ENCODE data around the gene CDC40. TPM values are rescaled to one million over a fixed set of nuclear protein-coding genes. Genes with fewer than 3 reads are reported as not detected.
A peak's percentile ranks its signal among the peaks of the same experiment; 100 is the strongest.
"Not testable (repeated sequence)": the region's sequence is repeated elsewhere in the genome, so short reads cannot be mapped to it uniquely, and the experiment has no call there.

The CDC40 gene
- total RNA-seq, 1 experiment from 2014 or later: 39.5 TPM

GRCh38 chr6:110239526-110240274, 59.5 kb downstream of the CDC40 start:
- Histone ChIP-seq H3K27ac (ENCODE audit: low read length) (no peak overlapping the region), H3K79me2 (ENCODE audit: low read length) (no peaks in the 10 kb centered on the region)

GRCh38 chr6:110244621-110245020, 64.4 kb downstream of the CDC40 start:
- H3K9me3 ChIP-seq (ENCODE audit: low read length); DNase-seq; H3K9ac ChIP-seq (ENCODE audit: low read length); H3K36me3 ChIP-seq (ENCODE audit: insufficient read depth, low read length); H3K9me2 ChIP-seq (replicated peaks; ENCODE audit: insufficient read depth, low read length); H3K4me1 ChIP-seq (ENCODE audit: low read length); H3K27me3 ChIP-seq (ENCODE audit: low read length); H3K4me2 ChIP-seq (ENCODE audit: low read depth, low read length, poor library complexity, severe bottlenecking); H2AFZ ChIP-seq (ENCODE audit: low read length); H3K27ac ChIP-seq (ENCODE audit: low read length); H4K20me1 ChIP-seq (ENCODE audit: insufficient read depth, low read depth, low read length); H3K4me3 ChIP-seq (ENCODE audit: low read length); H3K79me2 ChIP-seq (ENCODE audit: low read length): not testable (repeated sequence)

More at GRCh38 chr6:110239526-110240274, 59.5 kb downstream of the CDC40 start:
- H3K4me1 ChIP-seq (ENCODE audit: low read length): no peaks in the 10 kb centered on the region
- H3K9me2 ChIP-seq (replicated peaks; ENCODE audit: insufficient read depth, low read length): no peaks in the 10 kb centered on the region
- H4K20me1 ChIP-seq (ENCODE audit: insufficient read depth, low read depth, low read length): no peaks in the 10 kb centered on the region
- no peaks in the 10 kb centered on the region for H3K27me3 ChIP-seq (ENCODE audit: low read length)
- H3K4me3 ChIP-seq (ENCODE audit: low read length): no peak overlapping the region
- H3K4me2 ChIP-seq (ENCODE audit: low read depth, low read length, poor library complexity, severe bottlenecking): no peak overlapping the region
- H3K9me3 ChIP-seq (ENCODE audit: low read length): no peaks in the 10 kb centered on the region
- peaks cover 16% of the 10 kb centered on the region for H3K36me3 ChIP-seq (ENCODE audit: insufficient read depth, low read length)
- no peak overlapping the region for H2AFZ ChIP-seq (ENCODE audit: low read length)
- DNase-seq: no peak
- H3K9ac ChIP-seq (ENCODE audit: low read length): no peak overlapping the region

GRCh38 chr6:110246378-110246777, 66.2 kb downstream of the CDC40 start:
- no peak overlapping the region for H2AFZ ChIP-seq (ENCODE audit: low read length)
- H3K27ac ChIP-seq (ENCODE audit: low read length): no peak overlapping the region
- no peaks in the 10 kb centered on the region for H3K9me3 ChIP-seq (ENCODE audit: low read length)
- no peaks in the 10 kb centered on the region for H3K27me3 ChIP-seq (ENCODE audit: low read length)
- no peak overlapping the region for H3K4me3 ChIP-seq (ENCODE audit: low read length)
- no peak overlapping the region for H3K9ac ChIP-seq (ENCODE audit: low read length)
- 0 out of 2 replicates have a peak, but pooled peaks cover 3% of the 10 kb centered on the region for H3K36me3 ChIP-seq (ENCODE audit: insufficient read depth, low read length)
- no peaks in the 10 kb centered on the region for H3K9me2 ChIP-seq (replicated peaks; ENCODE audit: insufficient read depth, low read length)
- no peaks in the 10 kb centered on the region for H4K20me1 ChIP-seq (ENCODE audit: insufficient read depth, low read depth, low read length)
- no peaks in the 10 kb centered on the region for H3K4me1 ChIP-seq (ENCODE audit: low read length)
- H3K4me2 ChIP-seq (ENCODE audit: low read depth, low read length, poor library complexity, severe bottlenecking): no peak overlapping the region
- DNase-seq: no peak
- H3K79me2 ChIP-seq (ENCODE audit: low read length): no peaks in the 10 kb centered on the region

- H3K36me3 ChIP-seq (ENCODE audit: insufficient read depth, low read length): 0 out of 2 replicates have a peak, but pooled peaks cover 3% of the 10 kb centered on the region
- H3K4me3 ChIP-seq (ENCODE audit: low read length): no peak overlapping the region
- H2AFZ ChIP-seq (ENCODE audit: low read length): no peak overlapping the region
- no peaks in the 10 kb centered on the region for H3K79me2 ChIP-seq (ENCODE audit: low read length)
- no peaks in the 10 kb centered on the region for H3K9me2 ChIP-seq (replicated peaks; ENCODE audit: insufficient read depth, low read length)
- no peak overlapping the region for H3K9ac ChIP-seq (ENCODE audit: low read length)
- H3K9me3 ChIP-seq (ENCODE audit: low read length): no peaks in the 10 kb centered on the region
- no peaks in the 10 kb centered on the region for H3K4me1 ChIP-seq (ENCODE audit: low read length)
- DNase-seq: no peak
- no peaks in the 10 kb centered on the region for H3K27me3 ChIP-seq (ENCODE audit: low read length)
- no peaks in the 10 kb centered on the region for H4K20me1 ChIP-seq (ENCODE audit: insufficient read depth, low read depth, low read length)
- H3K27ac ChIP-seq (ENCODE audit: low read length): no peak overlapping the region
- no peak overlapping the region for H3K4me2 ChIP-seq (ENCODE audit: low read depth, low read length, poor library complexity, severe bottlenecking)
Measured at GRCh38 chr6:110246900-110247546, 66.8 kb downstream of the CDC40 start.

- Histone ChIP-seq H3K4me2 (ENCODE audit: low read depth, low read length, poor library complexity, severe bottlenecking) (no peak overlapping the region), H3K9me3 (ENCODE audit: low read length) (no peaks in the 10 kb centered on the region), H3K36me3 (ENCODE audit: insufficient read depth, low read length) (0 out of 2 replicates have a peak, but pooled peaks cover 3% of the 10 kb centered on the region), H3K4me3 (ENCODE audit: low read length) (no peak overlapping the region), H3K4me1 (ENCODE audit: low read length) (no peaks in the 10 kb centered on the region), H3K27me3 (ENCODE audit: low read length) (no peaks in the 10 kb centered on the region), H3K79me2 (ENCODE audit: low read length) (no peaks in the 10 kb centered on the region), H2AFZ (ENCODE audit: low read length) (no peak overlapping the region), H4K20me1 (ENCODE audit: insufficient read depth, low read depth, low read length) (no peaks in the 10 kb centered on the region), H3K27ac (ENCODE audit: low read length) (no peak overlapping the region), H3K9me2 (replicated peaks; ENCODE audit: insufficient read depth, low read length) (no peaks in the 10 kb centered on the region), H3K9ac (ENCODE audit: low read length) (no peak overlapping the region)
- no peak for DNase-seq
Measured at GRCh38 chr6:110250058-110250457, 69.8 kb downstream of the CDC40 start.

GRCh38 chr6:110250838-110251237, 70.6 kb downstream of the CDC40 start:
- no peak overlapping the region for H3K9ac ChIP-seq (ENCODE audit: low read length)
- DNase-seq: no peak
- H3K36me3 ChIP-seq (ENCODE audit: insufficient read depth, low read length): 0 out of 2 replicates have a peak, but pooled peaks cover 3% of the 10 kb centered on the region
- H3K27me3 ChIP-seq (ENCODE audit: low read length): no peaks in the 10 kb centered on the region
- no peaks in the 10 kb centered on the region for H3K9me3 ChIP-seq (ENCODE audit: low read length)
- H2AFZ ChIP-seq (ENCODE audit: low read length): no peak overlapping the region
- no peak overlapping the region for H3K27ac ChIP-seq (ENCODE audit: low read length)
- no peaks in the 10 kb centered on the region for H3K9me2 ChIP-seq (replicated peaks; ENCODE audit: insufficient read depth, low read length)
- no peaks in the 10 kb centered on the region for H3K79me2 ChIP-seq (ENCODE audit: low read length)
- no peaks in the 10 kb centered on the region for H4K20me1 ChIP-seq (ENCODE audit: insufficient read depth, low read depth, low read length)
- no peak overlapping the region for H3K4me2 ChIP-seq (ENCODE audit: low read depth, low read length, poor library complexity, severe bottlenecking)
- H3K4me1 ChIP-seq (ENCODE audit: low read length): no peaks in the 10 kb centered on the region
- H3K4me3 ChIP-seq (ENCODE audit: low read length): no peak overlapping the region

- Histone ChIP-seq H3K4me1 (ENCODE audit: low read length) (no peaks in the 10 kb centered on the region), H3K36me3 (ENCODE audit: insufficient read depth, low read length) (no peaks in the 10 kb centered on the region), H3K27ac (ENCODE audit: low read length) (no peak overlapping the region), H3K9me2 (replicated peaks; ENCODE audit: insufficient read depth, low read length) (no peaks in the 10 kb centered on the region), H3K9me3 (ENCODE audit: low read length) (no peaks in the 10 kb centered on the region), H3K9ac (ENCODE audit: low read length) (no peak overlapping the region), H4K20me1 (ENCODE audit: insufficient read depth, low read depth, low read length) (no peaks in the 10 kb centered on the region), H3K4me3 (ENCODE audit: low read length) (no peak overlapping the region), H3K27me3 (ENCODE audit: low read length) (no peaks in the 10 kb centered on the region), H3K79me2 (ENCODE audit: low read length) (no peaks in the 10 kb centered on the region), H2AFZ (ENCODE audit: low read length) (no peak overlapping the region), H3K4me2 (ENCODE audit: low read depth, low read length, poor library complexity, severe bottlenecking) (no peak overlapping the region)
- peak; percentile 58 for DNase-seq
Measured at GRCh38 chr6:110255211-110255750, 75.1 kb downstream of the CDC40 start.

GRCh38 chr6:110256366-110256765, 76.1 kb downstream of the CDC40 start:
- H3K4me1 ChIP-seq (ENCODE audit: low read length): no peaks in the 10 kb centered on the region
- no peak overlapping the region for H3K4me3 ChIP-seq (ENCODE audit: low read length)
- no peaks in the 10 kb centered on the region for H3K9me2 ChIP-seq (replicated peaks; ENCODE audit: insufficient read depth, low read length)
- H2AFZ ChIP-seq (ENCODE audit: low read length): no peak overlapping the region
- H3K9me3 ChIP-seq (ENCODE audit: low read length): no peaks in the 10 kb centered on the region
- H4K20me1 ChIP-seq (ENCODE audit: insufficient read depth, low read depth, low read length): no peaks in the 10 kb centered on the region
- no peak overlapping the region for H3K27ac ChIP-seq (ENCODE audit: low read length)
- no peaks in the 10 kb centered on the region for H3K27me3 ChIP-seq (ENCODE audit: low read length)
- H3K36me3 ChIP-seq (ENCODE audit: insufficient read depth, low read length): no peaks in the 10 kb centered on the region
- no peak for DNase-seq
- no peak overlapping the region for H3K9ac ChIP-seq (ENCODE audit: low read length)
- no peak overlapping the region for H3K4me2 ChIP-seq (ENCODE audit: low read depth, low read length, poor library complexity, severe bottlenecking)
- H3K79me2 ChIP-seq (ENCODE audit: low read length): no peaks in the 10 kb centered on the region
